HG03460 (cell line): ENCODE data around the gene OR2T35.

Experiments
- ATAC-seq: cut with Tn5 transposase; IDR thresholded peaks from one replicate; pipeline ENCODE4 v1.9.1; 2021; ENCODE audit not compliant: unreplicated experiment

OR2T35 gene

DNA sequence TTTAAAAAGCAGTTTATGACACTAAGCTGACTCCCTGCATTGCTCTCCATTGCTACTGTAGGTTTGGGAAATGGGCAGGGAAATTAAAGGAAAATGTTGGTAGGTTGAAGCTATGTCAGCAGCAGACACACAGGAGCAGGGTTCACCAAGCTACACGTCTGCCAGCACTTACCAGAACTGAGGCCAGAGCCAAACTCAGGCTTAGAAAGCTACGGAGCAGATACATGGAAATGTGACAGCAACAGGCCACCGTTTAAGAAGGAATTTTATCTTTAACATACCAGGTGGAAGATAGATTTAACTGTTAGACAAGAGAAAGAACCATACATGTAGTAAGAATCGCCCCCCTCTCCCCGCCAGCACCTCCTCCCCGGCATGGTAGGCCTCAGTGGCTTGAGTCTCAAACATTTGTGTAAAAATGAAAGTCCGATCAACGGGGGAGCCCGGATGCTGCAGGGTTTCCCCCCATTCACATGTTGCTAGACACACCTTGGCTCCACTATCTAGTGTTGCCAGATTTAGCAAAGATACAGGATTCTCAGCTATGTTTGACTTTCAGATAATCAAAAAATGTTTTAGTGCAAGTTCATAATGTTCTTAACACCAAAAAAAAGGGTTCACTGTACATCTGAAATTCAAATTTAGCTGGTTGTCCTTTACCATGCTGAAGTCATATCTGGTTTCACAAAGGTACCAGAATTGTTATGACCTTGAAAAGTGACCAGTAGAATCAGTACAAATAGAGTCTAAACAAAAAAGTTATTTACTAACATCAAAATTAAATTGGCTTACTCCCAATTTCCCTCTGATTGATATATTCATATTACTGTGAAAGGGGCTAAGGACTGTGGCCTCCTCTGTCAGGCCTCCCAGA is 16.9 kb downstream of the OR2T35 start:
- ATAC-seq, result no peak

DNA sequence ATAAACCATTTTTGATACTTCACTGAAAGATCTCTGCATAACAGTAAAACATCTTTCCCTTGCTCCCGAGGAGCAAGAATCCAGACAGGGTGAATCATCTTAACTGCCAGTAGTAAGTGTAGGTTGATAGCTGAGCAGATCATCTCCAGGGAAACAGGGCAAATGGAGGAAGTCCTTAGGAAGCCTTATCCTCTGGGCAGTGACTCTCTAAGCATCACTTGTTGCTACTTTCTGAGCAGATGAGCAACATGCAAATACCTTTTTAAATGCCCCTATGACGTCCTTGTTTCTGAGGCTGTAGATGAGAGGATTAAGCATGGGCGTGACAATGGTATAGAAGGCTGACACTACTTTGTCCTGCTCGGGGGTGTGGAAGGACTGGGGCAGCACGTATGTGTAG is 19.1 kb downstream of the OR2T35 start:
- no peak for ATAC-seq

DNA sequence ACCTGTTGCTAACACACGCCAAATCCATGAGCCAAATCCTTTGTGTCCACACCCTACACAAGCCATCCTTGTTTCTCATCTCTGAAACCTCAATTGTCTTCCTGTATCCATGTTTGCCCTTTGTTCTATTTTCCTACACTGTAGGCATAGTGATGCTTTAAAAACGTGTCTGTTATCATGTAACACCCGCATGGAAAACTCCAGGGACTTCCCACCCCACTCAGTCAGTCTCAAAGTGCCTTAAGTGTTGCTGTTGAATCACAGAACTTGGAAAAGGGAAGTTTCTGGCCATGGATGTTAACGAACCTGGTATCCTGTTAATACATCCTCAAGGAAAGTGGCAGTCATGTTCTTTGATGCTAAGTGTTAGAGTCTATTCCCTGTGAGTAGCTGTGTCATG is 19.9 kb downstream of the OR2T35 start:
- no peak for ATAC-seq

DNA sequence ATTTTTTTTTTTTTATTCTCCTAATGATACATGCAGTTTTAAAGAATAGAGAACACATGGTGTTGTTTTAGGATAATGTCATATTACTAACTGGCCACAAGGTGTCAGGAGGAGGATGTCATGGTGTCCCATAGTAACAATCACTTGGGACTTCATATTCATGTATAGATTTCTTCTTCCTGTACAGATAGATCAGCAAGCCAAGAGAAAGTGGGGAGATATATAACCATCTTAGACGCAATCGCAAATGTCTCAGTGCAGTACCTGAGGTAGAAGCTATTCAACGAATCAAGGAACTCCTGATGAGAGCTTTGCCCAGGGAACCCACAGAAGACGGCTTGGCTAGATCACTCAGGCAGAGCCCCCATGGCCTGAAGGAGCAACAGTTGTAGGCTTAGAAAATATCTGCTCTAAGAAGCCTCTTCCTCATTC is 22.5 kb downstream of the OR2T35 start:
- ATAC-seq, result peak; percentile 88

DNA sequence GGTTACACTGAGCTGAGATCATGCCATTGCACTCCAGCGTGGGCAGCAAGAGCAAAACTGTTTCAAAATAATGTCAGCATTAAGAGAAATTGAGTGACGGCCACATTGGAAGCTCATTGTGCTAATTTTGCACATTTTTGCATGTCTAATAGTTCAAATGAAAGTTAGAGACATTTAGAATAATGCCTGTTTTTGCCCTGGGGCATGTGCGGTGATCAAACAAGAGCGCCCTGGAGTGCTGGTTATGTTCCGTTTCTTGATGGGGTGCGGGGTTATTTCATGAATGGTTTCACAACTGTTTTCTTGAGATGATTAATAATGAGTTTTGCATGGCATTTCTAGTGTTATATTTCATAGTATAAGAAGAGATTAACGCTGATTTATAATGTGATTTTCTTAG is 23.3 kb downstream of the OR2T35 start:
- ATAC-seq, result no peak

DNA sequence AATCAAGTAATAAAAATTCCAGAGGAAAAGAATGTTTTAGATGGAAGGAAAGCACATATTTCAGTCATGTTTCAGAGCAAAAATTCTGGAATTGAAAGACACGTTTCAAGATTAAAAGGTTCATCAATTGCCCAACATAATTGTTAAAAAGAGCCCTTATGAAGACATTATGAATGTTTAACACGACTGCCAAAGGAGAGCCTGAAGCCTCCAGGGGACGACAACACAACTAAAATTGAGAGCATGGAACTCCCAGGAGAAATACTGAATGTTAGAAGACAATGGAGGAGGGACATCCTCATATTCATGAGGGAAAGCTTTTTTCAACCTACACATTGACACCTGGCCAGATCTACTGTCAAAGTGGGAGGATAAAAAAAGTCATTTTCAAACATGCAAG is 26.2 kb downstream of the OR2T35 start:
- ATAC-seq, result no peak

DNA sequence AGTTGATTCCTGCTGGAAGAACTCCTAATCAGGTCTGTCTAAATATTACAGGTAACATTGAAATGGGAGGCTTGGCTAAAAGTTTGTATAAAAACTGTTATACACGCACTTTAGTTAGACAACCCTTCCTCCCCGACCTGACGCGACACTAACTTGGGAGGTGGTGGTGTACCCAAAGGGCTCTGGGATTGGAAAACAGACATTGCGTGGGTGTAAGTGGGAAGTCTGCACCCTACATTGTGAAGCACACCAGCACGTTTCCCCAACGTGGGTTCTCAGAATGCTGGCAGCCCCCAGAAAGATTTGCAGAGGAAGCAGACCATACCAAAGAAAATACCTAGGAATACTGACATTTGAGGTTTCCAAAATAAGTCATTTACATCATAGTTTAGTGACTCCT is 27.0 kb downstream of the OR2T35 start:
- ATAC-seq, result no peak

DNA sequence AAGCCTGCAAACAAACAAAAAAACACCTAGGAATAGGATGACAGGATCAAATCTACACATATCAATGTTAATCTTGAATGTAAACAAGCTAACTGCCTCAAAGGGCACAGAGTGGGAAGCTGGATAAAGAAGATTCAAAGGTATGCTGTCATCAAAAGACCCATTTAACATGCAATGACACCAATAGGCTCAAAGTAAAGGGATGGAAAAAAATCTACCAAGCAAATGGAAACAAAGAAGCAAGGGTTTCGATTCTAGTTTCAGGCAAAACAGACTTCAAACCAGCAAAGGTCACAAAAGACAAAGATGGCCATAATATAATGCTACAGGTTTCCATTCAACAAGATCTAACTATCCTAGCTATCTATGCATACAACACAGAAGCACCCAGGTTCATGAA is 31.3 kb downstream of the OR2T35 start:
- ATAC-seq, result no peak

DNA sequence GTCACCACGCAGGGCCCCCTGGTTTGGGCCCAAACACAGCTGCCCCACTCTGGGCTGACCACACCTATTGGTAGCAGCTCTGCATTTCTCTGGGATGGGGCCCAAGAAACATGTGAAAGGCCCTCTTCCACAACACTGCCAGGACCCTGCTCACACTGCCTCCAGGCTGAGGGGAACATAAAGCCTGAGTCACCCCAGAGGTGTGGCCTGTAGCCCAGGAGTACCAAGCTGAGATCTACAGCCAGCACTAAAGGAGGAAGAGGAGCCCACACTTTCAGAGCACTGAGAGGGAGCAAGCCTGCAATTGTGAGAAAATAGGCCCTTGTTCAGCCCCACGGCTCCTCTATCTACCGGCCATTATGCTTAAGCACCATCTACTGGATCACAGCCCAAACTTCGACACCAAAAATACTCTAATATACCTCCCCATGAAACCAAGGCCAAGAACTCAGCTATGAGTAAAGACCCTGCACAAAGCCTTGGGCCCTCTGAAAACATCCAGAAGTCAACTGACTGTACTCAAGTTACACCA is 33.1 kb downstream of the OR2T35 start:
- ATAC-seq, result no peak

DNA sequence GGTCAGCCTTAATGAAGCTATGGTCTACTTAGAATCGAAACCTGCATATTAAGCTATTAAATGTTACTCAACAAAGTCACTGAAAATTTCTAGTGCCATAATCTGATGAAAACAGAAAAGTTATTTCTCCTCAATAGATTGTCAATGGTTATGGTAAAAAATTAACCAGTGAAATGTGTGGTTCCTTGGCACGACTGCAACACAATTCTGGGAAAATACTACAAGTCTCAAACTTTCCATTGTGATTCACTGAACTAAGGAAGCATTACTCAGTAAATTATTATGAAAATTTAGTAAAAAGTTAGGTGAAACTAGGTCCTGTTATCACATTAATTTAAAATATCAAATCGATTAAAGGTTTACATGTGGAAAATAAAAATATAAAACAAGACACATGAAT is 34.8 kb downstream of the OR2T35 start:
- no peak for ATAC-seq

DNA sequence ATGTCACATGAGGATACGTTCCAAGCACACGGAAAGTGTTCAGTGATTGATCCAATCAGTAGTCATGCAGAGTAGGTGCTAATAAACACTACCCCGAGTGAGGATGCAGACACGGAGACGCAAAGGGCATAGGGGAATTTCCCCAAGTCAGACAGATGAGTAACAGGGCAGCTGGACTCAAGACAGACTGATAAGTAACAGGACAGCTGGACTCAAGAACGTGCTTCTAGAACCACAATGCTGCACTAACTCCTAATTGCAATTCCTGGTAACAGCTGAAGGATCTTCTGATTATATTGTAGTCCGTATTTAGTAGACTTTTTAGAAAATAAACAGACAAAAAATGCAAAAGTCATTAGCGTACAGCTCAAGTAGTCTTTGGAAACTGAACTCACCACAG is 45.7 kb downstream of the OR2T35 start:
- ATAC-seq, result no peak

DNA sequence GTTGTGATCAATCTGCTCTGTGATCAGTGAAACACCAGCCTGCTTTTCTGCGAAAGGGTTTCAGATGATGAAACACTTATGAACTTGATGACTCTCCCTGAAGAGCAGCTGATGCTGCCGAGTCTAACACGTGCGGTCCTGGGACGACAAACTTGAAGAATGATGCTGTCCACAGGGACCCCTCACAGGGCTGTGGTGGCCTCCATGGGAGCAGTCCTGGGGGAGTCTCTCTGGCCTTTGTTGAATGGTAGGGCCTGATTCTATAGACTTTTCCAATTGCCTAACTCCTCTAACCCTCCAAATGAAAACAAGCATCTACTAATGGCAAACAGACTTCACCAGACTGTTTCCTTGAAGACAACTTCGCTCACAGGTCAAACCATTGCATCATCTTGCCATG is 47.5 kb downstream of the OR2T35 start, which contains the start of gene OR2T10:
OR2T10 (minus strand) TSS at position 112 of the 400 bp plus-strand sequence. CDS start 3,932 bp downstream, outside the sequence.
- ATAC-seq, result no peak

DNA sequence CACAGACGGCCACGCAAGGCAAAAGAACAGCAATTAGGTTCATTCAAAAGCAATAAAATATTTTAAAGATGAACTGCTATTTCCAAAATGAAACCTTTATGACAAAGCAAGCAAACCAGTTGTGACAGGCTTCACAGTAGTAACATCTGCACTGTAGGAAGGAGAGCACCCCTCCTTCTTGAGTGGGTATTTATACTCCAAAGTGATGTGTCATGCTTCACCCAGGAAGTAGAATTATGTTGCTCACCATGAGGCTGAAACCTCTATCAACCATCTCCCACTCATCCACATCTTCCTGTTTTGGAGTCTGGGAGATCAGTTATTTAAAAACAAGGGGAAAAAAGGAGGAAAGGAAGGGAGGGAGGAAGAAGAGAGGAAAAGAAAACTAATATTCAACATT is 48.5 kb downstream of the OR2T35 start:
- ATAC-seq, result no peak

DNA sequence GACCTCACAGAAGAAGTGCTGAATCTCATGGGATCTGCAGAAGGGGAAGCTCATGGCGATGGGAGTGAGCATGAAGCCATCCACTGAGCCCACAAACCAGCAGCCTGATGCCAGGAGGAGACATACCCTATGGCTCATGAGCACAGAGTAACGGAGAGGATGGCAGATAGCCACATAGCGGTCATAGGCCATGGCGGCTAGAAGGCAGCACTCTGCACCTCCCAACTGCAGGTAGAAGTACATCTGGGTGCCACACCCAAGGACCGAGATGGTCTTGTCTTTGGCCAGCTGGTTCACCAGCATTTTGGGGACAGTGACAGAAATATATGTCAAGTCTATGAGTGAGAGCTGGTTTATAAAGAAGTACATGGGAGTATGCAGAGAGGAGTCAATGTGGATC is 51.9 kb downstream of the OR2T35 start:
- ATAC-seq, result no peak

DNA sequence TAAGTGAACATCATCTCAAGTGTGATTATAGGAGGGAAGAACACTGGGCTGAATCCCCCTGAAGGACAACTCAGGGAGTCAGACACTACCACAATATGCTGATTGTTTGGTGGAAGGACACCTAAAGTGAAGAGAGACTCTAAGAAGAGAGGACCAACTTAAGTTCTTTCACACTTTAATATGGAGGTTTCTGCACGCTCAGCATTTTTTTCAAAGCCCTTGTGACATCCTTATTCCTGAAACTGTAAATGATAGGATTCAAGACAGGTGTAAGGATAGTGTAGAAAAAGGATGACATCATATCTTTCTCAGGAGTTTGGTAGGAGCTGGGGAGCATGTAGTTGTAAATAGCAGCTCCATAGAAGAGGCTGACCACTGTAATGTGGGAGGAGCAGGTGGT is 52.4 kb downstream of the OR2T35 start:
- ATAC-seq, result no peak

DNA sequence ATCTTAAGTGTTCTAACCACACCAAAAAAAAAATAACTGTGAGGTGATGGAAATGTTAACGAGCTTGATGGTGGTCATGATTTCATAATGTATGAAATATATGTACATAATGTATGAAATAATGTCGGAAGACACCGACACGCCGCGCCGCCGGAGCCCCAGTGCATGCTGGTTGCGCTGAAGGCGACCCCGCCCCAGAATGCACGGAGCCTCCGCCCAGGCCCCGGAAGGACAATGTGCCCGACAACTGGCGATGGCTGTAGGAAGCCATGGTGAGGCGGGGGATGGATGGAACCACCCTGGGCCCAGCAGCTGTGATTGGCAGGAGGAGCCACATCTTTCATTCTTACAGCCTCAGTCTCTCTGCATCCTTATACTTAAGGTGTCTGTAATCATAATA is 55.0 kb downstream of the OR2T35 start:
- no peak for ATAC-seq

DNA sequence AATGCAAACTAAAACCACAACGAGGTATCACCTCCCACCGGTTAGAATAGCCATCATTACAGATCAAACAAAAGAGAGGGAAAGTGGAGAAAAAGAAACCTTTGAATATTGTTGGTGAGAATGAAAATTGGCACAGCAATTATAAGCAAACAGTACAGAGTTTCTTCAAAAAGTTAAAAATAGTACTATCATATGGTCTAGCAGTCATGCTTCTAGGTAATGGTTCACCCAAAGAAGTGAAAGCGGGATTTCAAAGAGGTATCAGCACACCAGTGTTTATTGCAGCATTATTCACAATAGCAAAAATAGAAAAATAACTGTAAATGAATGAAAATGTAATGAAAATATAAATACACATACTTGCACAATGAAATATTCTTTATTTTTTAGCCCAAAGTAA is 55.7 kb downstream of the OR2T35 start:
- no peak for ATAC-seq
